Activated CD4-positive, alpha-beta T cell treated with anti-CD3 and anti-CD28 coated beads for 24 hours (primary cell): ENCODE measurements around the gene P2RY2.
"Not testable (repeated sequence)": the region's sequence is repeated elsewhere in the genome, so short reads cannot be mapped to it uniquely, and the experiment has no call there.

Experiments used
- DNase-seq, 2 donors: peaks; one replicate each; pipeline ENCODE4 v3.0.0-alpha.2; 2020; ENCODE audit warnings: low read depth in 2 of 2

Gene P2RY2

DNA sequence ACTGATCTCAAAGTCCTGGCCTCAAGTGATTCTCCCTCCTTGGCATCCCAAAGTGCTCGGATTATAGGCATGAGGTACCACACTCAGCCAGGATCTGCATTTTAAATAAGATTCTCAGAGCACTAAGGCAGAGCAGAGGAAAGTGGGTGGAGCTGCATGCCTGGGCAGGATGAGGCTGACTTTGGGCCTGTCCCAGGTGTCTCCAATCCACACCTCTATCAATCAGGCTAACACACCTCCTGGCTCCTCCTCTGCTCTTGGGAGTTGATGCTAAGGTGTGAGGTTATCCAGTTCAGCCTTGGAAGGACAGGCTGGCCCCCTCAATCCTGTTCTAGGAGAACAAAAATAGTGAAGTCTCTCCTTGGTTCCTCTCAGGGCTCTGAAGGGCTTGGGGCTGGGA is 30.2 kb upstream of the P2RY2 start:
- DNase-seq, result no peak

DNA sequence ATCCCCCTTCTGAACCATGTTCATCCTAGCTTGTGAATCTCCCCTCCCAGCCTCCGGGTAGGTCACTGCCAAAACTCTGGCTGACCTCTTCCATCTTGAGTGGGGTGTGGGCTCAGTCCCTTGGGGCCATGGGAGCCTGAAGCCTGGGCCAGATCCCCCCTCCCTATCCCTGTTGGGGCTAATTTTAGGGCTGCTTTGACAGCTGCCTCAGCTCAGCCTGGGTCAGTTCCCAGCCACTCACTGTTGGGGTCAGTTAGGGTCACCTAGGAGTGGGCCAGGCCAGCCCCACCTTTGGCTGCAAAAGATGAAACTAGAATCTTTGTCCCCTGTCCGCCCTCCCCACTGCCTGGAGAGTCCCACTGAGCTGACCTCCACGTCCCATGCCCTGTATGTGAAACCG is 29.8 kb upstream of the P2RY2 start:
- DNase-seq, result no peak

GRCh38 chr11:73189315-73189714 is 28.8 kb upstream of the P2RY2 start:
- no peak for DNase-seq

- DNase-seq, result no peak
Measured at GRCh38 chr11:73189723-73190556, 28.1 kb upstream of the P2RY2 start.

GRCh38 chr11:73190557-73190885 is 27.6 kb upstream of the P2RY2 start:
- DNase-seq, result no peak

- no peak for DNase-seq
Measured at GRCh38 chr11:73191151-73191550, 26.9 kb upstream of the P2RY2 start.

DNA sequence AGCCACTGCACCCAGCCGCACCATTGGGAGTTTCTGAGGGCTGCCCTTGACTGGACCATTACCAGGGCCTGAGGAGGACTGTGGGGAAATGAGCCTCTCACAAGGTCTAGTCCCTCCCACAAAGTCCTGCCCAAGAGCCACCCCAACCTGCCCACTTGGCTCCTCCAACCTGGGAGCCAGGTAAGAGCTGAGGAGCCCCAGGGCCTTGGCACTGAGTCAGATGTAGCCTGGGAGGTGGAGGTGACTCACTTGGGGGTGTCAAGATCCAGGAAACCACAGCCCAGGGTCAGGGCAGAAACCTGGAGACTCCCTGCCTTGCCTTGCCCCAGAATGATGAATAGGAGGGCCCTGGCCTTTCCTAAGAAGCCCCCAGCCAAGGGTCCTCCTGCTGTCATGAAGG is 25.8 kb upstream of the P2RY2 start:
- no peak for DNase-seq

DNA sequence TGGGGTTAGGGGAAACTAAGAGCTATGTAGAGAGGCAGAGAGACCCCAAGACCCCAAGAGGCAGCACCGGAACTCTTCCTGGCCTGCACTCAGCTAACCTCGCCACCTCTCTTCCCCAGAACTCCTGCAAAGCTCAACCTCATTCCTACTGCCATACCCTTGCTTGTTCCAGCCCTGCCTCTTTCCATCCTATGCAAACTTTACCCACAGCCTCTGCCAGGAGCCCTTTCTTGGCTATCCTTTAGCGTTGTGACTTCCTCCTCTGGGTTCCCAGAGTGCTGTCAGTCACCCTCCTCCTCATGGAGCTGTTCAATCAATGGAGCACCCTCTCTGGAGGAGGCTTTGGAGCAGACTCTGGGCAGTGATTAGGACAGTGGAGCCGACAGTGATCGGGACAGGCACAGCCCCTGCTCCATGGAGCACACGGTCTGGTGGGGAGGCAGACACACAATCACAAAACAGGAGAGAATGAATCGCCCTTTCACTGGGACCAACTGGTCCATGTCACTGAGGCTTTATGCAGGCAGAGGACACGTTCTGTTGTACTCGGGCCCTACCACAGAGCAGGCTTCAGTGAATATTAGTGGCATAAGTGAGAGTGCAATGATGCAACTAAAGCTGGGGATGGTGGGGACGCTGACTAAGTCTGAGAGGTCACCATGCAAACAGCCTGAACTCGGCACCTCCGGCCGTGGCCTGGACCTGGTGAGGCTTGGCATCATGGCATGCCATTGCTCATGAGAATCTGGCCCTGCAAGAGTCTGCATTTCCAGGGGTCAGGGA is 24.6 kb upstream of the P2RY2 start:
- no peak for DNase-seq

GRCh38 chr11:73194034-73194507 is 24.0 kb upstream of the P2RY2 start:
- DNase-seq, result no peak

DNA sequence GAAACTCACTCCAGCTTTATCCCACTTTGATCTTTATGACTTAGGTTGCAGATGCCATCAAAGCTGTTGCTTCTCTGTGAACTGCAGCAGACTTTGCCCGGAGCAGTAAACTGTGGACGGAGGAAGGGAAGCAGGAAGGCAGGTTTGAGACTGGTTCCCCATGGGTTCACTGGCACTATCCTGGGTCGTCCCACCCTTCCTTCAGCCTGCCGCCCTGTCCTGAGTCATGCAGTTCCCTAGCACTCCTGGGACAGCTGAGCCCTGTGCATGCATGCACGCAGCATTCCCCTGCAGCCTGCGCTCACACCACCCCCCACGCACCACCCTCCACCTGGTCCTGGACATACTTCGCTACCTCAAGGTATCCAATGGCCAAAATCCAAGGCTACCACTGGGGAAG is 23.5 kb upstream of the P2RY2 start:
- no peak for DNase-seq

DNA sequence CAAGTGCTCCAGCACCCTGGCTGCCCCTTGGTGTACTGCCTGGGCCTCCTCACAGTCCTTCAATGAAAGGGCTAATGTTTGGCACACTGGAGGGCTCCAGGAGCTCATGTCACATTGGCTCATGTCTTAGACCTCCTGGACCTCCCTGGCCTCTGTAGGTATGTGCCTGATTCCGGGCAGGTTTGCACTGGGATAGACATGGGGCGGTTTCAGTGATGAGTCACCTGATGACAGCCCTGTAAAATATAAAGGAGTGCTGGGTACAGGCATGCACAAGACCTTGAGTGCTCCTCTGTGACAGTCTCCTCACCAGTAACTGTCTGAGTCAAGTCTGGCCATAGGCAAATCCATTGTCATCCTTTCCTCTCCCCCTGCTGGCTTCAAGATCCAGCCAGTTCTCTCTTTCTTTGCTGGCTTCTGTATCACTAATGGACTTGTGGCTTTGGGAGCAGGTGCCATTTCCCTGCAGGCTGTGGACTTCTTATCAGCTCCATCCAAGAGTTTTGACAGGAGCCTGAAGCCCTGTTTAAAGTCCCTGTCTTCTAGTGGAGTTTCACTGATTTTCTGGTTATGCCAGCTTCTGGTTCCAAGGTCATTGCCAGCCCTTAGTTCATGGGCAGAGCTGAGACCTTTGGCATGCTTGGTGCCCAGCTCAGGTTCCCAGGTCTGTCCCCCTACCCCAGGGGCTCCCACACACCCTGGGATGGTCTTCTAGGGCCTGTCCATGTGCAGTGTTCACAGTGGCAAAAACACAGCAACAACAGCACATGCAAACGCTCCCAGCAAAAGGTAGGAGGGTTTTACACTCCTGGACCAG is 22.7 kb upstream of the P2RY2 start:
- no peak for DNase-seq

DNA sequence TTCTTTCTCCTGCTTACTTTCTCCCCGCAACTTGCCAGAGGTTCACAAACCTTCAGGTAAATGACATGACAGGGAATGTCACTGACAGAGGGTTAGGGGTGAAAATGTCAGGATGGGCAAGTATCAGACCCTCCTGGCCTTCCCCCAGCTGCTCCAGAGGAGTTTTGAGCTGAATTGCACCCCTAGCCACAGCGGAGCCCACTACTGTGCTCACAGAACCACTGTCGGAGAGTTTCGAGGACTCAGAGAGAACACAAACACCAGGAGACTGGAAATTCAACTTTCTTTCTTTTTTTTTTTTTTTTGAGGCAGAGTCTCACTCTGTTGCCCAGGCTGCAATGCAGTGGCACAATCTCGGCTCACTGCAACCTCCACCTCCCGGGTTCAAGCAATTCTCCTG is 21.5 kb upstream of the P2RY2 start:
- no peak for DNase-seq

DNA sequence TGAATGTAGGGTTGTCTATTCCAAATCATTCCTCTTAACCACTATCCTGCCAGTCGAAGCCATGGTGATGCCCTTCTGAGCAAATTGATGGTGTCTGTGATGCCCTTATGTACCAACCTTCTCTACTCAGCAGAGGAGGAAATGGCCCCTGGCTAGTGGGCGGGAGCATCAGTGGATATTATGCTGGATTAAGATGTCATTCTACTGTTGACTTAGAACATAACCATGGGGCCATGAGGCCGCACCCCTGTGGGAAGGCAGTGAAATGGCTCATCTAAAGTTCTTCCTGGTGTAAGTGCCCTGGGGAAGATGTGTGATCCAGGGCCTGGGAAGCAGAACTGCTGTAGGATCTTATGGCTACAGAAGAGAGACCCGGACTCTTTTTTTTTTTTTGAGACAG is 20.7 kb upstream of the P2RY2 start:
- DNase-seq, result no peak

DNA sequence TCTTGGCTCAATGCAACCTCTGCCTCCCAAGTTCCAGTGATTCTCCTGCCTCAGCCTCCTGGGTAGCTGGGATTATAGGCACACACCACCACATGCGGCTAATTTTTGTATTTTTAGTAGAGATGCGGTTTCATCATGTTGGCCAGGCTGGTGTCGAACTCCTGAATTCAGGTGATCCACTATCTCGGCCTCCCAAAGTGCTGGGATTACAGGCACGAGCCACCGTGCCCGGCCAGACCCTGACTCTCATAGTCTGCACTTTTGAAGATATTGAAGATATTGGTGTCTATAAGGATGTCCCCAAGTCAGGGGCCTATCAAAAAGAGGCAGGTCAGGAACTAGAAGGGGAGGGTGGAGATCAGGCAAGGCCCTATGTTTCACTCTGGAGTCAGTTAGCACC is 20.3 kb upstream of the P2RY2 start:
- DNase-seq, result not testable (repeated sequence)

DNA sequence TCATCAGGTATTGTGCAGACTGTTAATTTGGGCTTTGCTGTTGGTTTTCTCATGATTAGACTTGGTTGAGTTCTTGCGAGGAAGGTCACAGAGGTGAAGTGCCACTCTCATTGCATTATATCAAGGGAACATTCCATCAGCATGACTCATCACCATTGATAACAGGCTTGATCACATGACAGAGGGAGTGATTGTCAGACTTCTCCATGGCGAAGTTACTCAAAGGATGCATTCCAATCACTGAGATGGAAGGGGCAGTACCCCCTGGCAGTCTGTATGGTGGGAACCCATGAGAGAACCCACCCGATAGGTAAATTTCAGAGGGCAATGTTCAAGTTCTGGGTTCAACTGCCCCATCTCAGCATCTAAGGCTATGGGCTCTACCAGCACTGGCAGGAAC is 19.4 kb upstream of the P2RY2 start:
- DNase-seq, result no peak

DNA sequence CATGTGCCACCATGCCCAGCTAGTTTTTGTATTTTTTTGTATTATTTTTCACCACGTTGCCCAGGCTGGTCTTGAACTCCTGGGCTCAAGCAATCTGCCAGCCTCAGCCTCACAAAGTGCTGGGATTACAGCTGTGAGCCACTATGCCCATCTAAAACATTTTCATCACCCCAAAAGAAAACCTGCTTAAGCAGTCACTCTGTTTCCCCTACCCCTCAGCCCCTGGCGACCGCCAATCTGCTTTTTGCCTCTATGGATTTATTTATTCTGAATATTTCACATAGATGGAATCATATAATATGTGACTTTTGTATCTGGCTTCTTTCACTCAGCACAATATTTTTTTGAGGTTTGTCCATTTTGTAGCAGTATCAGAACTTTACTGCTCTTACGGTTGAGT is 18.6 kb upstream of the P2RY2 start:
- DNase-seq, result no peak

DNA sequence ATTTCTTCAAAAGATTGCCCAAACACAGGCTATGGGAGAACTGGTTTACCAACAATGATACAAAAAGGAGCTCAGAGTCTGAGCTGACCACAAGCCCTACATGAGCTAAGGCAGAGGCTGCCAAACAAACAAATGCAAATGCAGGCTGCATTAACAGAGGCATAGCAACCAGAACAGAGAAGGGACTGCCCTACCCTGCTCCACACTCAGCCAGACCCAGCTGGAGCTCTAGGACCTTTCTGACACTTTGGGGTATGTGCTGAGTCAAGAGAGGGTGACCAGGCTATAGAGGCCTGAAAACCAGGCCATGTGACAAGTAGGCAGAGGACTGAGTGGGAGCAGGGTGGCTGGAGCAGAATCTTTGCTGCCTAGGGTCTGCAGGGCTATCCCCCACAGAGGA is 17.8 kb upstream of the P2RY2 start:
- DNase-seq, result no peak

- no peak for DNase-seq
Measured at GRCh38 chr11:73201249-73201648, 16.8 kb upstream of the P2RY2 start.

DNA sequence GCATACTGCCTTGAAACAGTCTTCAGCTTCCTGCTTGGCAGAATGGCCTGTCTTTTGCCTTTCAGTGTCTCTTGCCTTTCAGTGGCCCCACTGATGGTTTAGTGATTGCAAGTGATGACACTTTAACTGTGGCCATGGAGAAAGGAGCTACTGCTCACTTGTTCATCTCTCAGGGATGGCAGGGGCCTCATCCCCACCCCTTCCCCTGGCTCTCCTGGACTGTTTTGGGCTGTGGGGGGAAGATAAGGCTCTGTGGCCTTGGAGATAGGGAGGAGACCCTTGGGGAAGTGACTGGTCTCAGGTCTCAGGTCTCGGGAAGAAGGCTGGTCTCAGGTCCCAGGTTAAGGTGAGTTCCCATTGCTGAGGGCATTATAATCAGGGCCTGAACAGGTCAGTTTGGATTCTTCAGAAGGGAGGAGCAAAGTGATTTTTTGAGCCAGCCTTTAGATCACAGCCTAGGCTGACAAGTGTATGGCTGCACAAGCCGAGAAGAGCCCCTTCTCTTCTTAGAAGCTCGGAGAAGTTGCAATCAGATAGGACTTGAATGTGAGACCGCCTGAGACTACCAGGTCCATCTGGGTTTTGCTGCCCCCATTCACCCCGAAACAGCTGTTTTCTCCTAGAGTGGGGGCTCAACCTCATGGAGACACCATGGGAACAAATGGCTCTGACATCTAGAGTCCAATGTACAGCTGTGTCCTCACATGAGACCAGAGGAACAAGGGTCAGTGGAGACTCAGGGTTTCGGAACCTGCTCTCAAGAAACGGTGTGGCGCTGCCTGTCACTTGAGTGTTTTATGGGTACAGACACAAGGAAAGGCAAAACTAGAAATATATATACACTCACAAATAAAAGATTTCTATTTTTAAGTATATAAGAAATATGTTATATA is 15.9 kb upstream of the P2RY2 start:
- DNase-seq, result no peak

DNA sequence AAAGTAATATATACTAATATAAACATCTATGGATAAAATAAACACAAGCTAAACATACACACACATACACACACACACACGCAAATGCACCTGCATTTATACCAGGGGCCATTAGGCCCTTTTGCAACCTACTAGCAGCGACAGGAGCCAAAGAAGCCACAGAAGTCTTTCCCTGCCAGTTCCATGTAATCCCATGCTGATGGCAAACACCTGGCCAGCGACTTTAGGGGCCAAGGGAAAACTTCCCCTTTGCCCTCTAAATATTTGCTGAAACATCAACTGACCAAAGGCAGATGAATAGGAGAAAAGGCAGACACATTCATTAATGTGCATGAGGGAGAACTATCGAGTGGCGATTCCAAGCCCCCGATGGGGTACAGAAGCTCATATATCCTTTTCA is 14.8 kb upstream of the P2RY2 start:
- no peak for DNase-seq

- DNase-seq, result no peak
Measured at GRCh38 chr11:73203790-73204189, 14.3 kb upstream of the P2RY2 start.
